ENCODE results near the gene MED13L.

DNA sequence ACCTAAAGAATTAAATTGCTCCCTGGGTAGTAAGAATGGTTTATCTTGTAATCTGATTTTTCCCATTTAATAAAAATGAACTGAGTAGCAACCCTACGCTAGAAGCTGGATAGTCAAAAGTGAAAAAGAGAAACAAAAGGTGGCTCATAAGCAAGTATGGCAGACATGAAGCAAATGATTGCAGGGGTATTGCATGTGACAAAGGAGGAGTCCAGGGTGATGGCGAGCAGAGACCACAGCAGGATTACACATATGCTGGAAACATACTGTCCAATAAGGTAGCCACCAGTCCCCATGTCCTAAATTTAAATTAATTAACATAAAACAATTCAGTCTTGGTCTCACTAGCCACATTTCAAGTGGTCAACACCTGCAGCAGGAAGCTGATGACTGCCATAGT is 283.8 kb downstream of the MED13L start:
- TF ChIP-seq, protein P1, sequence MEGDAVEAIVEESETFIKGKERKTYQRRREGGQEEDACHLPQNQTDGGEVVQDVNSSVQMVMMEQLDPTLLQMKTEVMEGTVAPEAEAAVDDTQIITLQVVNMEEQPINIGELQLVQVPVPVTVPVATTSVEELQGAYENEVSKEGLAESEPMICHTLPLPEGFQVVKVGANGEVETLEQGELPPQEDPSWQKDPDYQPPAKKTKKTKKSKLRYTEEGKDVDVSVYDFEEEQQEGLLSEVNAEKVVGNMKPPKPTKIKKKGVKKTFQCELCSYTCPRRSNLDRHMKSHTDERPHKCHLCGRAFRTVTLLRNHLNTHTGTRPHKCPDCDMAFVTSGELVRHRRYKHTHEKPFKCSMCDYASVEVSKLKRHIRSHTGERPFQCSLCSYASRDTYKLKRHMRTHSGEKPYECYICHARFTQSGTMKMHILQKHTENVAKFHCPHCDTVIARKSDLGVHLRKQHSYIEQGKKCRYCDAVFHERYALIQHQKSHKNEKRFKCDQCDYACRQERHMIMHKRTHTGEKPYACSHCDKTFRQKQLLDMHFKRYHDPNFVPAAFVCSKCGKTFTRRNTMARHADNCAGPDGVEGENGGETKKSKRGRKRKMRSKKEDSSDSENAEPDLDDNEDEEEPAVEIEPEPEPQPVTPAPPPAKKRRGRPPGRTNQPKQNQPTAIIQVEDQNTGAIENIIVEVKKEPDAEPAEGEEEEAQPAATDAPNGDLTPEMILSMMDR (IDR thresholded peaks at IDR 0.05) = no peak
- no peak for TF ChIP-seq POLR2A (IDR thresholded peaks at IDR 0.05)

Data from thyroid gland (tissue), 4 donors.